HEK293 (cell line): ENCODE data around the gene NAIF1.

Experiments used
- CTCF ChIA-PET: fragments of 350-600 bp; formaldehyde crosslinking; extraction: SDS; loops from one replicate; lab custom pipeline; 2021; ENCODE audit warnings: antibody characterized with exemption; lab: Yijun Ruan, JAX
- POLR2A ChIA-PET: fragments of 300-600 bp; formaldehyde crosslinking; extraction: SDS; loops from one replicate; lab custom pipeline; 2020; ENCODE audit warnings: antibody characterized with exemption, inconsistent platforms; lab: Yijun Ruan, JAX
- H3K27ac ChIP-seq: fragments of 200-500 bp; sonication (Bioruptor generic); 2 replicates; pipeline ENCODE4 v1.5.1; 2014; ENCODE audit warnings: low read depth, low read length, control low read depth, inconsistent platforms; ENCODE audit errors: extremely low read depth
- H3K36me3 ChIP-seq, 2 experiments: fragments of 200-500 bp in 1 of 2; sonication (Bioruptor generic) in 1 of 2; 1 replicate in 1 of 2; 2 replicates in 1 of 2; pipeline ENCODE4 v1.5.1; 2014 to 2017; ENCODE audit warnings: inconsistent platforms in 2 of 2, low read length in 2 of 2; ENCODE audit not compliant: control insufficient read depth in 2 of 2, insufficient read depth in 1 of 2
- H3K4me1 ChIP-seq: fragments of 200-500 bp; sonication (Bioruptor generic); 2 replicates; pipeline ENCODE4 v1.5.1; 2014; ENCODE audit warnings: mild to moderate bottlenecking, low read length, inconsistent platforms; ENCODE audit not compliant: control insufficient read depth, insufficient read depth
- H3K4me3 ChIP-seq: 2 replicates; pipeline ENCODE4 v1.5.1; 2011; ENCODE audit warnings: low read depth, mild to moderate bottlenecking, control low read depth, low read length, moderate library complexity
- H3K9me3 ChIP-seq: fragments of 200-500 bp; sonication (Bioruptor generic); 2 replicates; pipeline ENCODE4 v1.5.1; 2014; ENCODE audit warnings: low read depth, low read length, inconsistent platforms; ENCODE audit not compliant: control insufficient read depth, insufficient read depth
- HOXD13 ChIP-seq: sonication (generic); formaldehyde crosslinking; IDR thresholded peaks from 2 replicates; pipeline ENCODE4 v1.8.0; 2022; ENCODE audit warnings: missing genetic modification reagents, borderline replicate concordance
- MEIS1 ChIP-seq: sonication (generic); formaldehyde crosslinking; IDR thresholded peaks from 2 replicates; pipeline ENCODE4 v1.8.1; 2022; ENCODE audit warnings: missing genetic modification reagents, mild to moderate bottlenecking, borderline replicate concordance
- PRDM1 ChIP-seq: fragments of 450-650 bp; formaldehyde crosslinking; IDR thresholded peaks from 2 replicates; pipeline ENCODE4; 2016; ENCODE audit warnings: missing biosample characterization, missing genetic modification characterization
- PRDM10 ChIP-seq: fragments of 450-650 bp; formaldehyde crosslinking; IDR thresholded peaks from 2 replicates; pipeline ENCODE4 v1.5.1; 2016; ENCODE audit warnings: missing biosample characterization, missing genetic modification characterization
- PRDM6 ChIP-seq: fragments of 450-650 bp; formaldehyde crosslinking; IDR thresholded peaks from 2 replicates; pipeline ENCODE4 v1.5.1; 2017; ENCODE audit warnings: missing biosample characterization, missing genetic modification characterization
- ZBTB17 ChIP-seq: fragments of 450-650 bp; formaldehyde crosslinking; IDR thresholded peaks from 2 replicates; pipeline ENCODE4 v1.5.1; 2016; ENCODE audit warnings: missing biosample characterization, missing genetic modification characterization
- ZEB2 ChIP-seq: fragments of 450-650 bp; formaldehyde crosslinking; IDR thresholded peaks from 2 replicates; pipeline ENCODE4 v1.5.1; 2016; ENCODE audit warnings: missing biosample characterization, missing genetic modification characterization
- ZNF18 ChIP-seq: fragments of 450-650 bp; formaldehyde crosslinking; IDR thresholded peaks from 2 replicates; pipeline ENCODE4 v1.5.1; 2016; ENCODE audit warnings: missing biosample characterization, missing genetic modification characterization
- ZNF23 ChIP-seq: fragments of 450-650 bp; formaldehyde crosslinking; IDR thresholded peaks from 2 replicates; pipeline ENCODE4 v1.5.1; 2016; ENCODE audit warnings: missing biosample characterization, missing genetic modification characterization, borderline replicate concordance
- ZNF362 ChIP-seq: fragments of 450-650 bp; formaldehyde crosslinking; IDR thresholded peaks from 2 replicates; pipeline ENCODE4 v1.5.1; 2016; ENCODE audit warnings: missing biosample characterization, missing genetic modification characterization
- ZNF366 ChIP-seq: fragments of 450-650 bp; formaldehyde crosslinking; conservative IDR thresholded peaks from 2 replicates; pipeline ENCODE4 v1.5.1; 2016; ENCODE audit warnings: missing biosample characterization, missing genetic modification characterization
- ZNF394 ChIP-seq: fragments of 450-650 bp; formaldehyde crosslinking; IDR thresholded peaks from 2 replicates; pipeline ENCODE4 v1.5.1; 2016; ENCODE audit warnings: missing biosample characterization, missing genetic modification characterization, mild to moderate bottlenecking, moderate library complexity, borderline replicate concordance
- ZNF416 ChIP-seq: fragments of 450-650 bp; formaldehyde crosslinking; IDR thresholded peaks from 2 replicates; pipeline ENCODE4 v1.5.1; 2016; ENCODE audit warnings: missing biosample characterization, missing genetic modification characterization
- ZNF48 ChIP-seq: fragments of 450-650 bp; formaldehyde crosslinking; IDR thresholded peaks from 2 replicates; pipeline ENCODE4 v1.5.1; 2016; ENCODE audit warnings: missing biosample characterization, missing genetic modification characterization
- ZNF549 ChIP-seq: fragments of 450-650 bp; IDR thresholded peaks from 2 replicates; pipeline ENCODE4 v1.5.1; 2018; ENCODE audit warnings: missing biosample characterization, missing genetic modification characterization, mild to moderate bottlenecking, inconsistent platforms, moderate library complexity
- ZNF629 ChIP-seq: fragments of 450-650 bp; formaldehyde crosslinking; IDR thresholded peaks from 2 replicates; pipeline ENCODE4 v1.5.1; 2017; ENCODE audit warnings: missing biosample characterization, missing genetic modification characterization
- ZNF692 ChIP-seq: fragments of 450-650 bp; formaldehyde crosslinking; IDR thresholded peaks from 2 replicates; pipeline ENCODE4 v1.5.1; 2016; ENCODE audit warnings: missing biosample characterization, missing genetic modification characterization
- ZNF76 ChIP-seq: fragments of 450-650 bp; formaldehyde crosslinking; IDR thresholded peaks from 2 replicates; pipeline ENCODE4; 2016; ENCODE audit warnings: low read depth, missing biosample characterization, missing genetic modification characterization, borderline replicate concordance
- ZNF785 ChIP-seq: fragments of 450-650 bp; formaldehyde crosslinking; IDR thresholded peaks from 2 replicates; pipeline ENCODE4 v1.5.1; 2016; ENCODE audit warnings: missing biosample characterization, missing genetic modification characterization
- ZSCAN4 ChIP-seq: fragments of 450-650 bp; formaldehyde crosslinking; IDR thresholded peaks from 2 replicates; pipeline ENCODE4 v1.5.1; 2017; ENCODE audit warnings: missing biosample characterization, missing genetic modification characterization

Gene NAIF1

GRCh38 chr9:128073253-128073886 lies 6.2 kb upstream of the NAIF1 start:
- no peak for TF ChIP-seq ZSCAN4
- no peak for TF ChIP-seq HOXD13 (CRISPR knock-in tag)
- no peak for TF ChIP-seq ZNF48 (tag by site-specific recombination)
- no peak for TF ChIP-seq ZNF18 (tag by site-specific recombination)
- TF ChIP-seq, all 188 proteins: peak for 0
- no peaks in the 10 kb centered on the region for H3K9me3 ChIP-seq
- no peak overlapping the region for H3K4me3 ChIP-seq
- CTCF ChIA-PET: interaction anchor here (0.7 to 3.0 kb wide), 6 partner anchors 10 to 131 kb away, joined by 4 to 16 read pairs (median 4); no protein-coding TSS in a partner anchor
- POLR2A ChIA-PET: interaction anchor here (0.6 to 1.4 kb wide), 2 partner anchors 93 to 240 kb away, joined by 4 to 6 read pairs; partner anchors contain the start of gene EEIG1
- H3K27ac ChIP-seq: no peak overlapping the region; the same call in 1 of the 2 replicates
- H3K36me3 ChIP-seq: no peaks in the 10 kb centered on the region
- peaks cover 2% of the 10 kb centered on the region; the same call in 1 of the 2 replicates for H3K4me1 ChIP-seq

GRCh38 chr9:128072144-128073021 lies 5.3 kb upstream of the NAIF1 start:
- Histone ChIP-seq H3K36me3 (no peaks in the 10 kb centered on the region), H3K9me3 (no peaks in the 10 kb centered on the region), H3K4me1 (peaks cover 2% of the 10 kb centered on the region; the same call in 1 of the 2 replicates), H3K4me3 (no peak overlapping the region), H3K27ac (peak overlapping the region; percentile 37)
- POLR2A ChIA-PET: interaction anchor here (0.6 to 1.4 kb wide), 3 partner anchors 26 to 239 kb away, joined by 4 to 6 read pairs (median 5); partner anchors contain the start of gene EEIG1
- CTCF ChIA-PET: interaction anchor here (0.6 to 3.0 kb wide), 7 partner anchors 9 to 616 kb away, joined by 3 to 16 read pairs (median 4); no protein-coding TSS in a partner anchor
- TF ChIP-seq ZBTB17: peak; percentile 55
- TF ChIP-seq PRDM6 (tag by site-specific recombination): peak; percentile 62
- peak; percentile 26; the same call in 1 of the 2 replicates for TF ChIP-seq PRDM10 (tag by site-specific recombination)
- TF ChIP-seq MEIS1: no peak
- peak; percentile 24; the same call in 1 of the 2 replicates for TF ChIP-seq ZNF394 (tag by site-specific recombination)
- TF ChIP-seq ZNF362: 0 out of 2 replicates have a peak, but pooled peaks have one; percentile 58
- TF ChIP-seq ZNF549 (tag by site-specific recombination): no peak
- no peak for TF ChIP-seq ZNF416 (tag by site-specific recombination)
- peak; percentile 38; the same call in 1 of the 2 replicates for TF ChIP-seq PRDM1
- TF ChIP-seq ZNF23 (tag by site-specific recombination): no peak
- TF ChIP-seq ZNF692: peak; percentile 97
- TF ChIP-seq ZNF366 (tag by site-specific recombination): peak; percentile 63
- 0 out of 2 replicates have a peak, but pooled peaks have one; percentile 38 for TF ChIP-seq ZEB2 (tag by site-specific recombination)
- TF ChIP-seq ZNF76 (tag by site-specific recombination): peak; percentile 59; the same call in 1 of the 2 replicates
- peak; percentile 33; the same call in 1 of the 2 replicates for TF ChIP-seq ZNF629 (tag by site-specific recombination)
- no peak for TF ChIP-seq ZNF785
